GM23248 (cell line): Measurements from ENCODE around the gene KRT3.
"Not testable (repeated sequence)": the region's sequence is repeated elsewhere in the genome, so short reads cannot be mapped to it uniquely, and the experiment has no call there.

Source experiments
- EZH2 ChIP-seq: fragments of 200-600 bp; sonication (generic); IDR thresholded peaks from 2 replicates; pipeline ENCODE4 v1.6.1; 2018; ENCODE audit warnings: antibody characterized with exemption, mild to moderate bottlenecking; ENCODE audit not compliant: insufficient read depth, poor library complexity, severe bottlenecking
- EZH2phosphoT487 ChIP-seq: fragments of 200-600 bp; sonication (generic); IDR thresholded peaks from 2 replicates; pipeline ENCODE4 v1.6.1; 2018; ENCODE audit warnings: antibody characterized with exemption, moderate library complexity, mild to moderate bottlenecking, low read depth; ENCODE audit not compliant: insufficient read depth

DNA sequence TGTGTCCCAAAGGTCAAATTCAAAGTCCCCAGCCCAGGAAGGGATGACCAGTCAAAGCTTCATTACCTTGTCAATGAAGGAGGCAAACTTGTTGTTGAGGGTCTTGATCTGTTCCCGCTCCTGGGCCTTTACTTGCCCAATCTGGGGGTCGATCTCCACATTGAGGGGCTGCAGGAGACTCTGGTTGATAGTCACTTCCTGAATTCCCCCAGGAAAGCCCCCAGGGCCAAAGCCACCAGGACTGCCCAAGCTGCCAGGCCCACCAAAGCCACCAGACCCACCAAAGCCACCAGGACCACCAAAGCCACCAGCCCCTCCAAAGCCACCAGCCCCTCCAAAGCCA is 614 bp downstream of the KRT3 start:
- not testable (repeated sequence) for TF ChIP-seq EZH2, EZH2phosphoT487
